ELR (cell line): ENCODE data around the gene NOD1.
A peak's percentile ranks its signal among the peaks of the same experiment; 100 is the strongest.
"Not testable (repeated sequence)": the region's sequence is repeated elsewhere in the genome, so short reads cannot be mapped to it uniquely, and the experiment has no call there.

Experiments
- DNase-seq: peaks from one replicate; pipeline ENCODE4 v3.0.0-alpha.2; 2015; ENCODE audit warnings: low read depth

The NOD1 gene

DNA sequence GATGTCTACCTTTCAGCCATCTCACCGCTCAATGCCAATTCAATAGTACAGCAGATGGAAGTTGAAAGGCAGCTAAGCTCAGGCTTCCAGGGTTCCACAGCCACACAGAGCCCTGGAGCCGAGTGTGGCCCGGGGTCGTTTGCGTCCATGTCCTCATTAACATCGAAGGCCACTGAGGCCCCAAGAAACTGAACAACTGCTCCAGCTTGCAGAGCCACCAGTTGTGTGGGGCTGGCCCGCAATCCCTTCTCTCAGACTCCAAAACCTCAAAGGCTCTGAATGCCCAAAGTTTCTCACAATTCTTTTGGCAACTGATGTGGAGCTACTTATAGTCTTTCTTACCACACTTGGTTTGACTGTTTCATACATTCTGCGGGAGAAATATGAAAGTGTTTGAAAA is 31.1 kb downstream of the NOD1 start:
- DNase-seq, result no peak

DNA sequence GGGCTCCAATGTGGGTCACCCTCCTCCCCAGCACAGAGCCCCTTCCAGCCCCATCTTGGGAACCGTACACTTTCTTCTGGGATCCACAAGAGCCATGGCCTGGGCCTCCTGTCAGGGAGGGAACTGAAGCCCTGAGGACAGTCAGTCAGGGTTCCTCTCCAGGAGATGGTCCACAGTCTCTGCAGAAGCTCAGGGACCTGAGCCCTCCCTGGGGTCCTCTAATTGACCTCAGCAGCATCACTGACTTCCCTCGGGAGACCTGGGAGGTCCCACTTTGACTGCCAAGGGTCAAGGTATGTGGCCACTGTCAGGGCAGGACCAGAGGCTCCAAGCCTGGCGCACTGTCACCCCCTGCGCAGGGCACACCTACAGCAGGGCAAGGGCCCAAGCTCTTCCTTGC is 32.3 kb downstream of the NOD1 start:
- no peak for DNase-seq

DNA sequence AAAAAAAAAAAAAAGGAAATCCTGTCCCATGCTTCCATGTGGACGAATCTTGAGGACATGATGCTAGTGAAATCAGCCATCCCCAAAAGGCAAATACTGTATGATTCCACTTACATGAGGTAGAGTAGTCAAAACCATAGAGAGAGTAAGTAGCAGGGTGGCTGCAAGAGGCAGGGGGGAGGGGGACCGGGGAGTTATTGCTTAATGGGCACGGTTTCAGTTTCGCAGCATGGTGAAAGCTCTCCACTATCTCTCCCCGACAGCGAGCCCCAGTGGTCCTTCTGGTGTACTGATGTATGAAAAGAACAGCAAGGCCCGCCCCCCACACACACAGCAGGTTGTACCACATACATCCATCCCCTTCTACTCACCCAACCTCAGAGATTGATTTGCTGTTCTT is 32.8 kb downstream of the NOD1 start:
- DNase-seq, result no peak

- no peak for DNase-seq
These were observed 40.6 kb downstream of the NOD1 start for GRCh38 chr7:30437823-30438574.

DNA sequence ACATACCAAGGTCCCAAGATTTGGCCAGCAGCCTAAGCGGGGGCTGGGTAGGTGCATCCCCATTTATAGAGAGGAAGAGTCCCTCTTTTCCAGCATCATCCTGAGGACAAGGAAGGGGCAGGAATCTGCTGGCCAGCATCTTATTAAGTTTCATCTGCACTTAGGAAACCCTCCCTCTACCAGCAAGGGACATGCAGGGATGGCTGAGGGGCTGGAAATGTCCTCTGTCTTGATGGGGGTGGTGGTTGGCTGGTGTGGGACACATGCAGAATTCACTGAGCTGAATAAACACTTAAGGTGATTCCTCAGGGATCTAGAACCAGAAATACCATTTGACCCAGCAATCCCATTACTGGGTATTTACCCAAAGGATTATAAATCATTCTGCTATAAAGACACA is 42.1 kb downstream of the NOD1 start:
- DNase-seq, result no peak

DNA sequence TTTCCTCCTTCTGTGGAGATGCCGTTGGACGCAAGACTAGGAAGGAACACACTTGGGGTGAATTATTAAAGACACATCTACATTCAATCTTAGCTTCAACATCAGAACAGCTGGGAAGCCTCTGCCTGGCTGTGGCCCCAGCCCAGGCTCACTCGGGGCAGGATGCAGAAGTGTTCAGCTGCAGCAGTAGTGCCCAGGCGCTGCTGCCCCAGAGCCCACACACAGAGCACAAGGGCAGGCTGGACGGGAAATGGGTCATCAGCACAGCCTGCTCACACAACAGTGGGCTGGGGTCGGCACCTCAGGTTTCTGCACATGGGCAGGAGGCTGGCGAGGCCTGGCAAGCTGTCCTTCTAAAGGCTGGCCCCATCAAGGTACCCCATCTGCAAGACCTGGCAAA is 42.5 kb downstream of the NOD1 start:
- no peak for DNase-seq

DNA sequence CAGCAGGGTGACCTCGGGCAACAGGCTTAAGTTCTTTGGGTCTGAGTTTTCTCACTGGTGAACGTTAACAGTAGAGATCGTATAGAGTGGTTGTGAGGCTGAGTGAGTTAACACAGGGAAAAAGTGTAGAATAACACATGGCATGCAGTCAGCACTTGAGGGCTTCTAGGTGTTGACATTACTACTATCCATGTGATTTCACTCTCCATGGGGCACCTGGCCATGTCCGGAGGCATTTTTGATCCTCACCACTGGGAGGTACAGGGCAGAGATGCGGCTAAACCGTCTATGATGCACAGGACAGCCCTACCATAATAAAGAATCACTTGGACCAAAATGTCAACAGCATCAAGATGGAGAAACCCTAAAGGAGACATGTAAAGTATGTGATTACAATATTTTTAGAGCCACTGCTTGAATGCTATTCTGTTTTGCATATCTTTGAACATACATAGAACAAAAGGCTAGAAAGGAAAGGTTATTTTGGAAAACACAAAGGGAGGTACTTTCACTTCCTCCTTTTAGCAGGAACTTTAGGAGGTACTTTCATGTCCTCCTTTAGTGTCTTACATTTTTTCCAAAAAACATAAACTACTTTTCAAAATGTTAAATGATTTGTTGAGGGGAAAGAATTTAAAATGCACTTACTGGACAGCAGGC is 44.3 kb downstream of the NOD1 start:
- no peak for DNase-seq

DNA sequence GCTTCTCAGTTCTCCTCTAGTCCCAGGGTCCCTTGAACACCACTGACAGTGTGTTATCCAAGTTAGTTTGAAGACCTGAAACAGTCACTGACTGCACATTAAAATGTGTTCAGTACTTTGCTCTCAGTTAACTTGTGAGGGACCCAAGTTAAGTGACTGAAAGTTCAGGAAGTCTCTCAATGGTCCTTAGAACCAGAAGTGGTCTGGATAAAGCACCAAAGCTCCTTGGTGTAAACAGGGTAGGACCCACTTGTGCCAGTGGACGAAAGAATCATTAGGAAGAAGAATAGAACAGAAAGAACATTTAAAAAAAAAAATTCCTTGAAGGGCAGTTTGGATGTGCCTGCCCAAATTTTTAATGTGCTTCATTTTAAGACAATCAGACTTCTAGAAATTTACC is 45.1 kb downstream of the NOD1 start:
- no peak for DNase-seq

- no peak for DNase-seq
These were observed 45.5 kb downstream of the NOD1 start for GRCh38 chr7:30433082-30433481.

DNA sequence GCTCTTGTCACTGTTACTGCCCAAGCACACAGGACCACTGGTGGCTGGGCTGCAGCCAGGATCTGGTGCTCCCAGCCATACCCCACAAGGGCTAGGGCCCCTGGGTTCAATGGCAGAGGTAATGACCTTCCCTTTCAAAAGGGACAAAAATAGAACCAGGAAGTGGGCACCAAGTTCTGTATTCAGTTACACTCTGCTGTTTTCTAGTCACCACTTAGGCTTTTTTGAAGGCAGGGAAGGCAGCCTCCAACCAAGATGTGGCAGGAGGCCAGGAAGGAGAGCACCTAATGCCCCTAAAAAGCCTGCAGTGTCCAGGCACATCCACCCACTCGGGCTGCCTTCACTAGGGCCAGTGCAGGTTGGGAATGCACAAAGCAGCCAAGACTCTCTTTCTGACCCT is 47.8 kb downstream of the NOD1 start:
- DNase-seq, result no peak

DNA sequence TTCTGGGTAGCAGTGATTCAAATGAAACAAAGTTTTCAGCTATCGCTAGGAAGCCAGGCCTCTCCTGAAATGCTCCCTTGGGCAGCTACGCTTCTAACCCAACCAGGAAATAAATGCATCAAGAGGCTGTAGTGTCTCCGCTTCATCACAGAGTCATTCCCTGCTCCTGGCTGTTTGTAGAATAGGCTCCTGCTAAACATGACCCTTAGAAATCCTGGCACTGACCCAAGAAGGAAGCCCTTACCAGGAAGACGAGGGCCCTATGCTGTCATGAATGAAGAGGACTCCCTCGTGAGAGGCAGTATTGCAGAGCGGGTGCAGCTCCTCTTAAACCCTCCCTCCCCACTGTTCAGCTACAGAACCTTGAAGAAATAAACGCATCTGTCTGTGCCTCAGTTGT is 48.3 kb downstream of the NOD1 start:
- DNase-seq, result no peak

GRCh38 chr7:30429156-30429530 is 49.4 kb downstream of the NOD1 start:
- no peak for DNase-seq

DNA sequence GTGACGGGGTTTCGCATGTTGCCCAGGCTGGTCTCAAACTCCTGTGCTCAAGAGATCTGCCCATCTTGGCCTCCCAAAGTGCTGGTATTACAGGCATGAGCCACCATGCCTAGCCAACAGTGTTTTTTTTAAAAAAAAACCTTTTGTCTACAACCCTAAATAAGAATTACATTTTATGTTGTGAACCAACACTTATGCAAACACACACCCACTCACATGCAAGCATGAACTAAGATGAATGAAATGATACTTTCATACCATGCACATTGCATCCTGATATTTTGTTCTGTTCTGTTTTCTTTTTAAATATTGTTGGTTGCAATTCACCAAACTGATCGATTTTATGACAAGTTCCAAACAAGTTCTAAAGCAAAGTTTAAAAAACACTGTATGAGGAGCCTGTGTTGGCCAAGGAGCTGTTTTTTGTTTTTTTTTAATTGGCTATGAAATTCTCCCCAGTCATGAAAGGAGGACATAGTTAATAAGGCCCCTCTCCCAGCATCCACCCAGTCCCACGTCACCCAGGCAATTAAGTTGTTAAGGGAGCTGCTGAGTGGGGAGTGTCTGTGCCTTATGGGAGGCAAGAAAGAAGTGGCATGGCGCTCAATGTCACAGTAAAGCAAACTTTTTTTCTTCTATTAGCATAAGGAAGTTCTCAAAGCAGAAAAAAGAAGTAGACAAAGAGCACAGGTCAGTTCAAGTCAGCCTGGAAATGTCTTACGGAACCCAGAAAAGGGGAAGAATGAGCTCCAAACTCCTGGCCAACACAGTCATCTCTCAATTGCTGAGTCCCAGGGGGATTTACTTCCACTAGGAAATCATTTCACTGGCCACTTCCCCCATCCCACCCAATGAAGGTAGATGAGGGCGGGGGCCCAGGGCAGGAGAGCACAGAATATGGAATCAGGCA is 50.1 kb downstream of the NOD1 start:
- DNase-seq, result no peak

- no peak for DNase-seq
These were observed 51.1 kb downstream of the NOD1 start for GRCh38 chr7:30427296-30428070.

DNA sequence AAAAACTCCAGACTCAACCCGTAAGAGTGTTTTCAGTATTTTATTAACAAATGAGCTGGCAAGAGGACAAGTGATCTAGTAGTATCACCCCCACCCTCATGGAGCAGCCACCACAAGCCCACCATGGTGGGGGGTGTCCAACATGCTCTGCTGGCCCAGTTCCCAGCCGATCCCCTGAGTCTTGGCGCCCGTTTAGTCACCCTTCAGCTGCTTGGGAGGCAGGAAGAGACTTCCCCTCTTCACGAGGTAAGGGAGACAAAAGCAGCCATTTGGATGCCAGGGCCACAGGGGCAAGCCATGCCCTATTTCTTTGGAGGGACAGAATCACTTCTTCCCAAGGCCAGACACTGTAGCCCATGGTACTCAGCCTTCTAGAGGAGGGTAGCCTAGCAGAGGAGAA is 54.1 kb downstream of the NOD1 start:
- DNase-seq, result no peak

DNA sequence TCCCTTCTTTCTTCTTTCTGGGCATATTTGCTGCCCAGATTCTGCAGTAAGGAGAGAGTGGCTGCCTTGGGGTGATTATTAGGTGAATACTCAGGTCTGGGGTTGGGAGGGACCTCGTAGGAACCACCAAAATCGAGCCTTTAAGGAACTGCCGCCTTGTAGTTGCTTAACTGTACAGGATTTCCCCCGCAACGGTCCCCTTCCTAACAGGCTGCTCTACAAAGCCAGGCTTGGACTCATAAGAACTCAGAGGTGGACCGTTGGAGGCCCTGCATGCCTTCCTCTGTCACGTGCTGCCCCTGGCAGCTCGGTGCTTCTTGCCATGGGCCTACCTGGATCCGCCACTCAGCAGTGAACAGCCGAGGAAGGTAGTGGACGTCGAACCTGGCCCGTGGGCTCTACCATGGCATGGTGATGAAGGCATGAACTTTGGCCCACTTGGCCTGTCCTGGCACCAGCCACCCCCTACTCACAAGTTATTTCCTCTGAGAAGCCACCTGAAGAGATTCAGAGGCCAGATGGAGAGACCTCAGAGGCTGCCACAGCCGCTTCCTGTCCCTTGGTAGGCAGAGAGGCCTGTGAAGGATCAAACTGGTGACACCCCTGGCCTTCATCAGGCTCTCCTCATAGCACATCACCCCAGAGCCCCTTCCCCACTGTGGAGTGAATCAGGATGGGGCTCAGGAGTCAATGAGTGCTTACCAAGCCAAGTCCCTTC is 54.6 kb downstream of the NOD1 start:
- DNase-seq, result no peak

- DNase-seq, result peak; percentile 32
These were observed 55.7 kb downstream of the NOD1 start for GRCh38 chr7:30422922-30423321.

- no peak for DNase-seq
These were observed 56.9 kb downstream of the NOD1 start for GRCh38 chr7:30421647-30422196.

DNA sequence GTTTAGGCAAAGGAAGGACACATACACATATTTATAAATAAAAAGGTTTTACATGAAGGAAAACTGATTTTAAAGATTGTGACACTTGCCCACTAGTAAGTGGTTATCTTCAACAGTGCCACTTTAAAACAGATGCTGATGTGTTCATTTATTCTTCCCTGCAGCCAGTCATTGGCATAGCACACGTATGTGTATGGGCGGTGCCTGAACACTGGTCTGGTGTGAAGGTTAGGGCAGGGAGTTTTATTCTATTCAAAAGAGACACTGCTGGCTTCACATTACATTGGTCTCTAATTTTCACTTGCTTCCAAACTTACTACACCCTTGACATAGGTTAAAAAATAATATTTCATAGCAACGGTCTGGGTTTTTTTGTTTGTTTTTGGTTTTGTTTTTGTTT is 57.9 kb downstream of the NOD1 start:
- DNase-seq, result no peak

DNA sequence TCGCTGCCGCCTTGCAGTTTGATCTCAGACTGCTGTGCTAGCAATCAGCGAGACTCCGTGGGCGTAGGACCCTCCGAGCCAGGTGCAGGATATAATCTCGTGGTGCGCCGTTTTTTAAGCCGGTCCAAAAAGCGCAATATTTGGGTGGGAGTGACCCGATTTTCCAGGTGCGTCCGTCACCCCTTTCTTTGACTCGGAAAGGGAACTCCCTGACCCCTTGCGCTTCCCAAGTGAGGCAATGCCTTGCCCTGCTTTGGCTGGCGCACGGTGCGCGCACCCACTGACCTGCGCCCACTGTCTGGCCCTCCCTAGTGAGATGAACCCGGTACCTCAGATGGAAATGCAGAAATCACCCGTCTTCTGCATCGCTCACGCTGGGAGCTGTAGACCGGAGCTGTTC is 58.5 kb downstream of the NOD1 start:
- not testable (repeated sequence) for DNase-seq

DNA sequence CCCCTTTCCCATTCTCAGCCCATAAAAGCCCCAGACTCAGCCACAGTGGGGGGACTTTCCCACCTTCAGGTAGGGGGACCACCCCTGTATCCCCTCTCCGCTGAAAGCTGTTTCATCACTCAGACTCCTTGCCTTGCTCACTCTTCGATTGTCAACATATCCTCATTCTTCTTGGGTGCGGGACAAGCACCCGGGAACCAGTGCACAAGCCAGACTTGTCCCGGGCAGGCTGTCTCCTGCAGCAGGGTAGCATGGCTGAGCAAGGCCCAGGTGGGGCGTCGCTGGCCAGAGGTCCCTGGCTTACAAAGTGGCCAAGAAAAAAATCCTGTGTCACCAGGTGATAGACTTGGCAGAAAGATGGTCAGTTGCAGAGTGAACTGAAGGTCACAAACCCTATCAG is 64.7 kb downstream of the NOD1 start:
- DNase-seq, result no peak
